Measurements from ENCODE around the gene LRRC8D. TPM values are rescaled to one million over a fixed set of nuclear protein-coding genes. Genes with fewer than 3 reads are reported as not detected.

The LRRC8D gene
- total and polyA plus RNA-seq, 2 experiments from 2014 or later, result 30.1 to 30.7 TPM

- 92 to 95% methylated on average over 6 of the region's 6 CpGs for WGBS, 2 experiments (ENCODE audit: low coverage in 1 of 2, low lambda C conversion rate in 2 of 2, missing lambda C conversion rate in 2 of 2)
Observed at GRCh38 chr1:89900791-89901708, 80.2 kb downstream of the LRRC8D start.

GRCh38 chr1:89901957-89902669 lies 81.3 kb downstream of the LRRC8D start:
- H3K4me1 ChIP-seq (ENCODE audit: insufficient read depth), result peaks cover 40% of the 10 kb centered on the region
- H3K27me3 ChIP-seq (replicated peaks; ENCODE audit: insufficient read depth), result no peaks in the 10 kb centered on the region
- no peaks in the 10 kb centered on the region for H3K9me3 ChIP-seq (ENCODE audit: low read depth)
- H3K79me2 ChIP-seq (ENCODE audit: insufficient read depth), result peaks cover 8% of the 10 kb centered on the region; the same call in 1 of the 2 replicates
- WGBS, 2 experiments (ENCODE audit: low coverage in 1 of 2, low lambda C conversion rate in 2 of 2, missing lambda C conversion rate in 2 of 2), result 95 to 97% methylated on average over 9 of the region's 9 CpGs
- TF ChIP-seq EZH2phosphoT487 (IDR thresholded peaks at IDR 0.05; ENCODE audit: insufficient read depth, low read depth), result no peak
- TF ChIP-seq EZH2 (IDR thresholded peaks at IDR 0.05; ENCODE audit: insufficient read depth, poor library complexity, severe bottlenecking), result no peak
- H3K36me3 ChIP-seq (ENCODE audit: low read depth), result no peaks in the 10 kb centered on the region
- no peaks in the 10 kb centered on the region for H4K20me1 ChIP-seq (ENCODE audit: insufficient read depth)
- H3K9me2 ChIP-seq (ENCODE audit: insufficient read depth), result no peaks in the 10 kb centered on the region
- peaks cover 25% of the 10 kb centered on the region for H3F3A ChIP-seq (ENCODE audit: insufficient read depth)
- no peak overlapping the region for H3K4me3 ChIP-seq
- H3K27ac ChIP-seq, result no peak overlapping the region
- no peak for DNase-seq
- no peak overlapping the region for H2AFZ ChIP-seq
- no peak overlapping the region for H3K4me2 ChIP-seq (ENCODE audit: unreplicated experiment)
- H3K9ac ChIP-seq, result no peak overlapping the region
- in situ Hi-C loops (cut with MboI), result no loop called here

More at GRCh38 chr1:89900791-89901708, 80.2 kb downstream of the LRRC8D start:
- Histone ChIP-seq H3K4me3 (no peak overlapping the region), H3K4me1 (ENCODE audit: insufficient read depth) (peaks cover 30% of the 10 kb centered on the region), H3K27me3 (replicated peaks; ENCODE audit: insufficient read depth) (no peaks in the 10 kb centered on the region), H3K9me3 (ENCODE audit: low read depth) (no peaks in the 10 kb centered on the region), H3K36me3 (ENCODE audit: low read depth) (no peaks in the 10 kb centered on the region), H3K27ac (no peak overlapping the region), H3K79me2 (ENCODE audit: insufficient read depth) (peaks cover 18% of the 10 kb centered on the region; the same call in 1 of the 2 replicates), H3K9me2 (ENCODE audit: insufficient read depth) (no peaks in the 10 kb centered on the region), H3K4me2 (ENCODE audit: unreplicated experiment) (no peak overlapping the region), H2AFZ (no peak overlapping the region), H3K9ac (no peak overlapping the region), H4K20me1 (ENCODE audit: insufficient read depth) (no peaks in the 10 kb centered on the region), H3F3A (ENCODE audit: insufficient read depth) (peaks cover 15% of the 10 kb centered on the region)
- no peak for TF ChIP-seq EZH2phosphoT487 (IDR thresholded peaks at IDR 0.05; ENCODE audit: insufficient read depth, low read depth)
- no peak for TF ChIP-seq EZH2 (IDR thresholded peaks at IDR 0.05; ENCODE audit: insufficient read depth, poor library complexity, severe bottlenecking)
- in situ Hi-C loops (cut with MboI), result no loop called here
- DNase-seq, result no peak

- H3K9ac ChIP-seq, result no peak overlapping the region
- H3F3A ChIP-seq (ENCODE audit: insufficient read depth), result peaks cover 40% of the 10 kb centered on the region
- no peak for TF ChIP-seq EZH2 (IDR thresholded peaks at IDR 0.05; ENCODE audit: insufficient read depth, poor library complexity, severe bottlenecking)
- TF ChIP-seq EZH2phosphoT487 (IDR thresholded peaks at IDR 0.05; ENCODE audit: insufficient read depth, low read depth), result no peak
- 66 to 83% methylated on average over 1 of the region's 1 CpG for WGBS, 2 experiments (ENCODE audit: low coverage in 1 of 2, low lambda C conversion rate in 2 of 2, missing lambda C conversion rate in 2 of 2)
- H3K36me3 ChIP-seq (ENCODE audit: low read depth), result no peaks in the 10 kb centered on the region
- no peak overlapping the region for H3K4me3 ChIP-seq
- in situ Hi-C loops (cut with MboI), result no loop called here
- DNase-seq, result no peak
- H3K9me2 ChIP-seq (ENCODE audit: insufficient read depth), result no peaks in the 10 kb centered on the region
- H3K9me3 ChIP-seq (ENCODE audit: low read depth), result no peaks in the 10 kb centered on the region
- peaks cover 55% of the 10 kb centered on the region for H3K4me1 ChIP-seq (ENCODE audit: insufficient read depth)
- no peaks in the 10 kb centered on the region for H3K27me3 ChIP-seq (replicated peaks; ENCODE audit: insufficient read depth)
- H3K4me2 ChIP-seq (ENCODE audit: unreplicated experiment), result peak overlapping the region; percentile 3
- H2AFZ ChIP-seq, result no peak overlapping the region
- peaks cover 8% of the 10 kb centered on the region; the same call in 1 of the 2 replicates for H3K79me2 ChIP-seq (ENCODE audit: insufficient read depth)
- no peaks in the 10 kb centered on the region for H4K20me1 ChIP-seq (ENCODE audit: insufficient read depth)
- H3K27ac ChIP-seq, result no peak overlapping the region
Observed at GRCh38 chr1:89903550-89903949, 82.7 kb downstream of the LRRC8D start.

- H4K20me1 ChIP-seq (ENCODE audit: insufficient read depth), result no peaks in the 10 kb centered on the region
- no peak overlapping the region for H3K9ac ChIP-seq
- no peak for TF ChIP-seq EZH2 (IDR thresholded peaks at IDR 0.05; ENCODE audit: insufficient read depth, poor library complexity, severe bottlenecking)
- no peak overlapping the region for H2AFZ ChIP-seq
- no peaks in the 10 kb centered on the region for H3K9me2 ChIP-seq (ENCODE audit: insufficient read depth)
- no peaks in the 10 kb centered on the region for H3K9me3 ChIP-seq (ENCODE audit: low read depth)
- no peaks in the 10 kb centered on the region for H3K36me3 ChIP-seq (ENCODE audit: low read depth)
- in situ Hi-C loops (cut with MboI), result no loop called here
- peaks cover 48% of the 10 kb centered on the region for H3F3A ChIP-seq (ENCODE audit: insufficient read depth)
- 81 to 84% methylated on average over 6 of the region's 6 CpGs for WGBS, 2 experiments (ENCODE audit: low coverage in 1 of 2, low lambda C conversion rate in 2 of 2, missing lambda C conversion rate in 2 of 2)
- no peak overlapping the region for H3K4me3 ChIP-seq
- H3K4me1 ChIP-seq (ENCODE audit: insufficient read depth), result peaks cover 63% of the 10 kb centered on the region
- peak overlapping the region; percentile 3 for H3K4me2 ChIP-seq (ENCODE audit: unreplicated experiment)
- no peaks in the 10 kb centered on the region for H3K27me3 ChIP-seq (replicated peaks; ENCODE audit: insufficient read depth)
- H3K79me2 ChIP-seq (ENCODE audit: insufficient read depth), result peaks cover 8% of the 10 kb centered on the region; the same call in 1 of the 2 replicates
- DNase-seq, result no peak
- H3K27ac ChIP-seq, result no peak overlapping the region
Observed at GRCh38 chr1:89904219-89904980, 83.6 kb downstream of the LRRC8D start.

Measured in GM23248 (cell line).